ENCODE data around the gene ELOVL6.
"Not testable (repeated sequence)": the region's sequence is repeated elsewhere in the genome, so short reads cannot be mapped to it uniquely, and the experiment has no call there.

The ELOVL6 gene

DNA sequence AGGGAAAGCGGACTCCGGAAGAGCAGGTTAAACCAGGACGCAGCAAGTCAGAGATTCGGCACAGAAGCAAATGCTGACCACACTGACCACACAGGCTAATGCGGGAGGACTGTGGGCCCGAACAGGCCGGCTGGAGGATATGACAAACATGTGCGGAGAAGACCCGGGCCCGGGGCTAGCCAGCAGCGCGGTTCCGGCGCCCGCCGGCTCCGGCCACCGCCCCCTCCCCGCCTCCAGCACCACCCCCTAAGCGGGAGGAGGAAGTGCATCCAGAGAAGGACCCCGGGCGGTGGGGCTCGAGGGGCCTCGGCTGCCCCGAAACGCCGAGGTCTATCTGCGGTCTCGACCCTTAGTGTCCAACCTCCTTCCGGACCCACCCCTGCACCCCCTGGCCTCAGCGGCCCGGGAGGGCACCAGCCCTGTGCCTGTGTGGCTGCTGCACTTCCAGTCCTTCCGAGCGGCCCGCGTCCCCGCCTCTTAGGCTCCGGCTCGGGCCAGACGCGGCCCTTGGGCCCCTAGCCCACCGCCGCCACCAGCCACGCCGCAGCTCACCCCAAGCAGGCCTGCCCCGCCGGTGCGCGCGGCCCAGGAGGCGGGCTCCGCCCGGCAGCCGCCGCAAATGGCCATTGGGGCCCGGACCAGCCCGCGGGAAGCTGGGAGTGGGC is 2.1 kb downstream of the ELOVL6 start:
- peak; percentile 30 to 31 for DNase-seq

DNA sequence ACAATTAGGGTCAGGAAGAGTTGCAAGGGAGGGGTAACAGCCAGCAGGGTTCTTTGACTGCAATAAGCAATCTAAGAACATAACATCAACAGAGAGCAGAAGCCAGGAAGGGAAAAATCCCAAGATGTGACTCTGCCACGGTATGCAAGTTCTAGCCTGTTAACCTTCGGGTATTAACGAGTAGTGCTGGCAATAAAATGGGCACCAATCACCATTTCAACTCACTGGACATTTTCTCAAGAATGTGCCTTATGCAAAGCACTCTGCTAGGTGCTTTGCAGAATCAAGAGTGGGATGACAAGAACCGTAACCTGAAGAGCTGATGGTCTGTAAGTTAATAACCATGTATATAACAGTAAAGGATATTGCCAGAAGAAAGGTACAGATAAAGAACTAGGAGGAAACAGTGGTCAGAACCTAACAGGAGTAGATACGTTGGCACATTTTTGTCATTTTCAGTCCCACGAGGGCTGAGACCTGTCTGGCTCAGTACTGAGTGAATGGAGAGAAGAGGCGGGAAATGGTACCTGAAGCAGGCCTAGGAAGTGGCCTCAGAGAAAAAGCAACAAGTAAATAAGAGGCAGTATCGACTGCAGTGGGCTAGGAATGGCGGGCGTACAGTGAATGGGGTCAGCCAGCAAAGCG is 2.7 kb downstream of the ELOVL6 start:
- DNase-seq: no peak

DNA sequence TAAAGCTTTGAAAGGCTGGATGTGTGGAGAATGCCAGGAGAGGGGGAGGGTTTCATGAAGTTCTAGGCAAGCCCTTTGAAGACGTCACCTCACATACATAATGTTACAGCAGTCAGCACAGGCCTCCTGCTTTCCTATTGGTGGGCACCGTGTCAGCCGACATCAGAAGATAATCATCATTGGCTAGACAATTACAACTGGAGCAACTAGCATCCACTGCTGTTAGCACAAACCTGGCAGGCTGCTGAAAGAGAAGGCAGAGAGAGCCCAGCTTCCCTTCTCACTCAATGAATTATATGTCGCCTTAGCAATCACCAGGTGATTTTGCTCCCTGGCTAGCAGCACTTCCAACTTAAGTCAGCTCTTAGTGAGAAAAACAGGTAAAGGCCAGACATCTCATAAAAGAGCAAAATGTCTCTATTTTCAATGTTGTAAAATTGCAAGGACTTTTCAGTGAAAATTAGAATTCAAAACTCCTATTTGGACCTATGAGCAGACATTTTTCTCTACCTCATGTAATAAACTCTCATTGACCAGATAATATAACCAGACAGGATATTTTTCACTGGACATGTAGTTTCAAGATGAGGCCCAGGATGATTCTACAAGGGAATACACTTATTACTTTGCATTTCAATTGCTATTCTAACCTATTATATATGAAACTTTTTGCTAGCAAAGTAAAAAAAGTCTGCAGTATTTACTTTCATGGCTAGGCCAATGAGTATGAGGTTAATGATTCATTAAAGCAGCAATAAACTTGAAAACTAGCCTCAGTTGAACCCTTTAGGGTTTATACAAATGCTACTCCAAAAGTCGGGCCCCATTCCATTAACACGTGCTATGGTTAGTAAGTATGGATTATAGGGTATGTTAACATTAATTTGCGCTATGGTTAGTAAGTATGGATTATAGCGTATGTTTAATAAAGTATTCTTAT is 4.3 kb downstream of the ELOVL6 start:
- peak; percentile 48 to 49 for DNase-seq

DNA sequence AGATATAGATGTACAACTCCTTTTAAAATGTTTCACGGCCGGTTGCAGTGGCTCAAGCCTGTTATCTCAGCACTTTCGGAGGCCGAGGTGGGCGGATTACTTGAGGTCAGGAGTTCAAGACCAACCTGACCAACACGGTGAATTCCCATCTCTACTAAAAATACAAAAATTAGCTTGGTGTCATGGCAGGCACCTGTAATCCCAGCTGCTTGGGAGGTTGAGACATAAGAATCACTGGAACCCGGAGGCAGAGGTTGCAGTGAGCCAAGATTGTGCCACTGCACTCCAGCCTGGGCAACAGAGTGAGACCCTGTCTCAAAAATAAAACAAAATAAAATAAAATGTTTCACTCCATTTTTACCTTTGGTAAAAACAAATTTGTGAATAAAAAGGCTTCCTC is 5.1 kb downstream of the ELOVL6 start:
- DNase-seq: not testable (repeated sequence)

DNA sequence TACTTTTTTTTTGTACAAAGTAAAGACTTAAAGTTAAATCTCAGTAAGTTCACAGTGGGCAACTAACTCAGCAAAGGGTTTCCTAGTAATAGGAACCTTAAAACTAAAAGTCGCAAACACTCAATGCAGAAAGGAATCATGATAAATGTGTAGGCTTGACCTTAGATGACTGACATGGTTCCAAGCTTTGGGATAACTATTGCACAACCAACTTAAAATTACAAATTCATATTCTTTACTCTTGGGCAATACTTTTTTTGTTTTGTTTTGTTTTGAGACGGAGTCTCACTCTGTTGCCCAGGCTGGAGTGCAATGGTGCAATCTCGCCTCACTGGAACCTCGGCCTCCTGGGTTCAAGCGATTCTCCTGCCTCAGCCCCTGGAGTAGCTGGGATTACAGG is 8.2 kb downstream of the ELOVL6 start:
- DNase-seq: no peak

DNA sequence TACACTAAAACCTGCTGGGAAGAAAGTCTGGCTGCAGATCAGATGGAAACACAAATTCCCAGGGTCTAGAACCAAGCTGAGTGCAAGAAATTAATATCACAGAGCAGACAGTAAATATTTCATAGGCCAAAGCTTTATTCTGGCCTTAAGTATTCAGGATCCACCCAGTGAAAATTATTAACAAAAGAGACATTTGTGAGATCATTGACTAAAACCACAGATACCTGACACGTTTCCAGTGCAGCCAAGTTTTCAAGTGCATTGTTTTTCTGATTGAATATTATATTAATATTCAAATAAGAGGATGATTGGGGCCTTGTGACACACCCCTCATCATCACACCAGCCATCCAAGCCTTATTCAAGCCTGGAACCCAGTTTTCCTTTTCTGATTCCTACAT is 10.3 kb downstream of the ELOVL6 start:
- DNase-seq: no peak

DNA sequence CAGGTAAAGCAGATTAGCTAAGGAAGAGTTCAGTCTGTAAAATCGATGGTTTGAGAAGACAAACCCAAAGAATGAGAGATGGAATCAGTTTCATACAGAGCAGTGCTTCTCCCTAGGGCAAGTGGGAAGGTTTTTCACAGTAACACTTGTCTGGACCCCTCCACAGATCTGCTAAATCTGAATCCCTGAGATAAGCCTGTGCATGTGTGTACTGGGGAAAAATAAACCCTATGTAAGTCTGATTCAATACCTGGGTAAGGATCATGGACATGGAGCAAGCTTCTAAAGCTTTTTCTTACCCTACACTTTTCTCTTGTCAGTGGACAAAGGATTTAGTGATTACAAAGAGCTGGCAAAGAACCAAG is 13.6 kb downstream of the ELOVL6 start:
- no peak for DNase-seq

DNA sequence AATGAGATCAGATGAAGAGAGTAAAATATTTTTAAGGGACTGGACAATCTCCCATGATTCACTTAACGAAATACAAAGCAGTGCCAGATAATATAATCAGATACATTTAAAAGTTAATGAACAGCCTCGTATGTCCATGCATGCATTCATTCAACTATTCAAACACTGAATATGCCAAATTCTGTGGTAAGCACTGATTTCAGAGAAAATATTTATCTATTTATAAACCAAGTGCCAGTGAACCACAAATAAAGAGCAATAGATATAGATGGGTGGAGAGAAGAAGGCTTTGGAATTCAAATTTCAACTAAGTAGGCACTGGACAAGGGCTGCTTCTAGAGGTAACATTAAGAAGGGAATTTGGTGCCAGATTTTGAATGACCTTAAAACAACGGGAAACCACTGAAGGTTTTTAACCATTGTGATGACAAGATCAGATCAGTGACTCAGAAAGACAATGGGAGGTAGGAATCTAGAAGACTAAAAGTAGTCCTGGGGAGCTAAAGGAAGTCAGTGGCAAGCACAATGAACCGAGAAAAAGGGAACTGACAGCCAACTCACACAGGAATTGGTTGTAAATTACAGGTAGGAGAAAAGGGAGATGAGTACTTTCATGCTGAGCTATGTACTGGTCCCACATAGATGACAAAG is 14.2 kb downstream of the ELOVL6 start:
- peak; percentile 6 to 19 for DNase-seq

DNA sequence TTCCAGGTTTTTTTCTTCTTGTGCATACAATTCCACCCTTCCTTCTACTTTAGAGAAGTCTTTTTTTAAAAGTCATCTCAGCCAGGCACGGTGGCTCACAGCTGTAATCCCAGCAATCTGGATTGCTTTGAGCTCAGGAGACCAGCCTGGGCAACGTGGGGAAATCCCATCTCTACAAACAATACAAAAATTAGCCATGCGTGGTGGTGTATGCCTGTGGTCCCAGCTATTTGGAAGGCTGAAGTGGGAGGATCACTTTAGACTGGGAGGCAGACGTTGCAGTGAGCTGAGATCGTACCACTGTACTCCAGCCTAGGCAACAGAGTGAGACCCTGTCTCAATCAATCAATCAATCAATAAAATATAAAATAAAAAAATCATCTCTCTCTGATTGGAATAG is 14.8 kb downstream of the ELOVL6 start:
- no peak for DNase-seq

DNA sequence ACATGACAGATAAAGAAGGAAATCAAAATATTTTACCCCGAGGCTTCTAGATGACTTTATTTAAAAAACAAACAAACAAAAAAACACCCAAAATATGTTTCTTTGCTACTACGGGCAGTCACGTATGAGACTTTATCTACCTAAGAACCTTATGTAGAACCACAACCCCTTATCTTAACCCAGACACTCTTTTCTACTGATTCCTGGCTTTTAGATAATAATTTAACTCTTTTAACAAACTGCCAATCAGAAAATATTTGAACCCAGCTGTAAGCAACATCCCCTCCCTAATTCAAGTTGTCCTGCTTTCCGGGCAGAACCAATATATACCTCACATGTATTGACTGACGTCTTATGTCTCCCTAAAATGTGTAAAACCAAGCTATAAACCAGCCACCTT is 15.4 kb downstream of the ELOVL6 start:
- DNase-seq: no peak

DNA sequence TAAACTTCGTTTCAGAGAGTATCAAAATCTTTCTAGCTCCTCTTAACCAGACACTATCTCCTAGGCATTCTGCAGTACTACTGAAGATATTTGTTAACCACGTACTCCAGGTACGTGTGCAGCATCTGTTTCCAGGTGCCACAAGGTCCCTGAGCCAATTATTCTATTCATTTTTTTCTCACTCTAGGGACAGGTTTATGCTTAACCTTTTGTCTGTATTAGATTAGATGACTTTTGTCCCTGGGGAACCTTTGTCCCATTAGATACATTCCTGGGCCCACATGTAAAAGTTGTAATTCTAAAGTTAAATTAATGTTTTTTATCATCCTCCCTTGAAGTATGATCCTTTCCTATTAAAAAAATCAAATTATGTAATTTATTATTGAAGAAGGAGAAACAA is 16.5 kb downstream of the ELOVL6 start:
- DNase-seq: no peak

DNA sequence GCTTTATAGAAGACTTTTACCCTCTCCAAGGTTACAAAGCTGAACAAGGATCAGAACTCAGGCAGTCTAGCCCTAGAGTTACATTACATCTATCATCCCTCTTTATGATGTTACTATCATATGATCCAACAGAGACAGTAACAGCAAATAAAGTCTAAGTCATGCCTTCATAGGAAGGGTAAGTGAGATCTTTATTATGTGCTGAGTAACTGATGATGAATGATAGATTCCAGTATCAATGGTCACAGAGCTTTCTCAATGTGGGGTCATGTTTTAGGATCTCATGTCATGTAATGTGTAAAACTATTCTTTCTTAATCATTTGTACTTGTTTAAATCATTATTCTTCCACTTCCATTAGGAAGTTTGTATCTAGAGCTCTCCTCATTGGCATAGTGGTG is 22.8 kb downstream of the ELOVL6 start:
- no peak for DNase-seq

DNA sequence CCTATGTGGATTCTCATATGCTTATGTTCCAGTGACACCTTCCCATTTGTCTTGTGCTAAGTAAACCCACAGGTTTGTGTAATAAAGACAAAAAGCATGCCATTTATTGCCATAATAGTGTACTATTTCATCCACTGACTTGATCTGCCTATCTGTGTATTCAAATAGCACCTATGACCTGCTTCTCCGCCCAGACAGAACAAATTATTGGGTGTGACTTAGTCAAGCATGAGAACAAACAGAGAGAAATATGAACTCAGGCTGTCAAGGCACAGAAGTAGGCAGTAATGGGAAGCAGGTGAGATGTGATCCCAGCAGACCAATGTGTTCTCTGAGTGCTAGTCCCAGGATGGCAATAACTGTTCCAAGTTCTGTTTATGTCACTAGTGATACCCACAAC is 25.4 kb downstream of the ELOVL6 start:
- no peak for DNase-seq

DNA sequence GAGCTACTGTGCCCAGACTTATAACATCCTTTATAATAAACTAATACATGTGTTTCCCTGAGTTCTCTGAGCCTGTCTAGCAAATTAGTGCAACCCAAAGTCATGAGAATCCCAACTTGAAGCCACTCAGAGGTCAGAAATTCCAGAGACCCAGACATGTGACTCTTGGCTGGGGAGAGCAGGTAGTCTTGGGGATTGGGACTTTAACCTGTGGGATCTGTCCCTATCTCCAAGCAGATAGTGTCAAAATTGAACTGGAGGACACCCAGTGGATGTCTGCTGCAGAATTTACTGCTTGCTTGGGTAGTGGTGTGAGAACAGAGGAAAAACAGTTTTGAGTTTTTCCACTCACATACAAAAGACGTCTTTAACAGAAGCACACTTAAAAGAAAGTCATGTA is 26.4 kb downstream of the ELOVL6 start:
- no peak for DNase-seq

DNA sequence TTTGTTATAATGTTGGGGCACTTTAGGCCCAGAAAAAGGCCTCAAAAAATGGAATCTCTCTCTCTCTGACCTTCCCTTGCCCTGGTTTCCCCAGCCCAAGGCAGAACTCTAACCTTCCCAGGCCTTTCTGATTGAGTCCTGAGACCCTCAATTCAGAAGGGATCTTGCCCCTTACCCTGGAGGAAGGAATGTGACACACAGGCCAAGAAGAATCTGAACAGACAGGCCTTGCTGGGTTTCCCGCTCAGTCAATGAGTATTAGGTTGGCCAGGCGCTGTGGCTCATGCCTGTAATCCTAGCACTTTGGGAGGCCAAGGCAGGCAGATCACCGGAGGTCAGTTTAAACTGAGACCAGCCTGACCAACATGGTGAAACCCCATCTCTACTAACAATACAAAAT is 27.6 kb downstream of the ELOVL6 start:
- DNase-seq: no peak

DNA sequence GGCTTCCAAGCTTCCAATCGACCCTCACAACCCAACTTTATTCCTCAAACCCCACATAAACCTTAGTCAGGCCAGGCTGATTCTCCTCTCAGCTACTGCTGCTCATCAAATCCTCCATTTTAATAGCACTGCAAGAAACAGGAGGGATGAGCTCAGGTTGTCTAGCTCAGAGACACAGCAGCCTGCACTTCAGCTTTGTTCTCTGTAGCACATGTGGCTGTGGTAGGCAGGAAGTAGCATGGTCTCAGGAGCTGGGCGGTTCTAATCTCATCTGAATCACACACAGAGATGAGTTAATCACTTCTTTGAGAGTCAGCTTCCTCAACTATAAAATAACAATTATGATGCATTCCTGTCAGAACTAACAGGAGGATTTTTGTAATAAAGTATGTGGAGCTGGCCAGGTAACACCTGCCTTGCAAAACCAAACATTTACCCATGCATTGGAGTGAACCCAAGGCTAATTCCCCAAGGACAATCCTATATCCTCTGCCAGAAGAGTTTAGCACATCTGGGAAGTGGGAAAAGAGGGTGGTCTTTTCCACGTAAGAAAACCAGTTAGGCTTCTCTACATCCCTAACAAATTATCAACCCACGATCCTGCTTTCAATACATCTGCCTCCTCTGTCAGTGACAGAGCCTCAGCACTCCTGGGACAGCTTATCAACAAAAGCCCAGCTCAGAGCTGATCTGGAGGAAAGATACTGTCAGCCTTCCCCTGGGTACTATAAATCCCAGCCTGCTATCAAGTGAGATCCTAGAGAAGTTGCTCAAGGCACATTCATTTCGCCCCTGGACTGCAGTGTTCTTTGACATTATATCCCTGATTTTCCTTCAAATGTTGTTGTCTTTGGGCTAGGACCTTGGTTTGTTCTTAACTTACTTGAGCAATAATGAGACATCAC is 32.8 kb downstream of the ELOVL6 start:
- peak; percentile 29 to 31 for DNase-seq

DNA sequence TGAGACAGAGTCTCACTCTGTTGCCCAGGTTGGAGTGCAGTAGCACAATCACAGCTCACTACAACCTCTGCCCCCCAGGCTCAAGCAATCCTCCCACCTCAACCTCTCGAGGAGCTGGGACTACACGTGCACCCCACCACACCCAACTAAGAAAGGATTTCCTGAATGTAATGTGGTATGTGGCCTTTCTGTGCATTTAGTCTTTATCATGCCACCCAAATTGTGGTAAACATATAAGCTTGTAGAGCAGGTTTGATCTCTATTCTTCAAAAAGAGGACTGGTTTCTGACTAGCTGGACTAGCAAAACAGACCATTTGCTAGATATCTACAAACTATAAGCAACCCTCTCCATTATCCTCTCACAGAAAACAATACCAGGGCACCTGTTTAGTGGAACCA is 33.6 kb downstream of the ELOVL6 start:
- no peak for DNase-seq

DNA sequence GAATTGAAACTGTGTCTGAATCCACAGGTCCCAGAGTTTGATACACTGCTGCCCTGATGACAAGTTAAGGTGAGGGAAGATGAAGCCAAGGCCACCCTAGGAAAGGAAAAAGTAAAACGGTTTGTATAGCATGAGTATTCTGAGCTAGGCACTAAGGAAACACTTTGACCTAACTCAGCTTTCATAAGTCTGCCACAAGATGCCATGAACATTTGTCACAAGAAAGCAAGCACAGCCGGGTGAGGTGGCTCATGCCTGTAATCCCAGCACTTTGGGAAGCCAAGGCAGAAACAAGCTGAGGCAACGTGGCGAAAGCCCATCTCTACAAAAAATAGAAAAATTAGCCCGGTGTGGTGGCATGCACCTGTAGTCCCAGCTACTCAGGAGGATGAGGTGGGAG is 34.2 kb downstream of the ELOVL6 start:
- DNase-seq: no peak

DNA sequence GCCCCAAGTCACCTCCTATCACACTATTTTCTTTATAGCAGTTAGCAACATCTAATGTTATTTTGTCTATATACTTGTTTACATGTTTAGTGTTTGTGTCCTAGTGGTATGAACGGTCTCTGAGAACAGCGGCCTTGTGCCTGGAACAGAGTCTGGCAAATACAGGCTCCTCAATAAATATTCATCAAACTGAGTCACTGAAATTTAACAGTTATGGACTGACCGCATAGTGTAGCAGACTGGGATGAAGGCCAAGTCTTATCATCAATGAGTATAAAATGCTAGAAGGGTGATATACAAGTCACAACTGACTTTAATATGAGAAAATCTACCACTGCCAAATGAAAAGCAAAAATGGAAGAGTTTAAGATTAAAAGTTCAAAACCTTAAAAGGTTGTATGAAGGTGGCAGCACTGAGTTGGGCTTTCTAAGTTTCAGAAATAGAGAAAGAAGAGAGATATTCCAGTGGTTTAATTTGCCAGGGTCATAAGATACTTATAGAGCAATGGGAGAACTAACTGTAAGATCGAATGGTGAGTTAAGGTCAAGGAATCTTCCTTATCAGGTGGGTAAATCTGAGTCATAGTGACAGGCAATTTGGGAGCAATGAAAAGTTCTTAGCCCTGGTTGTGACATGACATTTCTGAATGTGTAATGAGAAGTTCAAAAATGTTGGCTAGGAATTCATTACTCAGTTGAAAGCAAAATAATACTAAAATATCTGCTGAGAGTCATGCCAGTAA is 34.9 kb downstream of the ELOVL6 start:
- DNase-seq: no peak

DNA sequence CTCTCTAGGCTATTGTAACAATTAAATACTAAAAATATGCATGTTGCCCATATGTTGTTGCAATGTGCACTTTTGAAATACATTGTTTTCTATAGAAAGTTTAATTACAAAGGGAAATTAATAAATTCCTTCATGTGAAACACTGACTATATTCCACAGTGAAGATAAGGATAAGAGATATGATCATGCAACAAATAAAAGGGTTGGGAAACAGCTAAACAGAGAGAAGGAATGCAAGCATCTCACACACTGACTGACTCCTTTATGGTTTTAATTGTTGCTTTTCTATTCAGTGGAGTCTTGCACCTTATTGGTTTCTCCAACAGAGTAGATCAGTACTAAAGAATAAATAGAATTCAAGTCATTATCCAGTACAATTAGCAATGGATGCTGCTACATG is 37.8 kb downstream of the ELOVL6 start:
- DNase-seq: no peak

DNA sequence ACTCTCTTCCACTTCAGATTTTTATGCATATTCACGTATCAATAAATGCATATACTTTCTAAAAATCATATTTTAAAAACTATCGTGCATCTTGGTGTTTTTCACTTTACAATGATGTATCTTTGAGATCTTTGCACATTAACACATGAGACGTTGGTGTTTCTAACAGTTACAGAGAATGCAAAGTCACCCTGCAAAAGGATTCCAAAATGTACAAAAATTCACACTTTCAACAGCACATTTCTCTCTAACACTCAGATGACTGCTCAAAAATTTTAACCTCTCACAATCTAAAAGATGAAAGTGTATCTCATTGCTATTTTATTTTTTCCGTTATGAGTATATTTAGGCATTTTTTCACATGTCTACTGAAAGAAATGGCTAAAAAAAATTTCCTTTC is 38.9 kb downstream of the ELOVL6 start:
- DNase-seq: no peak

DNA sequence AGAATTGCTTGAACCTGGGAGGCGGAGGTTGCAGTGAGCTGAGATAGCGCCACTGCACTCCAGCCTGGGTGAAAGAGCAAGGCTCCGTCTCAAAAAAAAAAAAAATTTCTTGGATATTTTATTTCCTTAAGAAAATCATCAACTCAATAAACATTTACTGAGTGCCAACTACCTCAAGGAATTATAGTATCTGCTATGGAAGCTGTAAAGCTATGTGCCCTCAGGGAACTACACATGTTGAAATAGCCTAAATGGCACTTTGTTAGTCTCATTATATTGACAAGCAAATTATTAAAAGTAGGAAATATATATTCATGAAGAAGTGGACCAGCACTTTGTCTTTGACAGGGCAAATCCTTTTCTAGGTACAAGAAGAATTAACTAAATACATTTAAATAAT is 40.8 kb downstream of the ELOVL6 start:
- no peak for DNase-seq
